Skeletal muscle tissue (tissue), 4 donors: ENCODE results near the gene FMN1. TPM values are rescaled to one million over a fixed set of nuclear protein-coding genes. Genes with fewer than 3 reads are reported as not detected.

Source experiments
- H3K27ac ChIP-seq: one replicate; pipeline ENCODE4 v1.7.0; 2013; ENCODE audit warnings: mild to moderate bottlenecking, low read depth, low read length, inconsistent platforms
- H3K27me3 ChIP-seq, 3 donors: one replicate each; pipeline ENCODE4 v1.7.0; 2013; ENCODE audit warnings: low read length in 3 of 3; ENCODE audit not compliant: control insufficient read depth in 3 of 3, insufficient read depth in 3 of 3
- H3K36me3 ChIP-seq, 3 donors: one replicate each; pipeline ENCODE4 v1.7.0; 2013; ENCODE audit warnings: low read length in 3 of 3; ENCODE audit not compliant: control insufficient read depth in 3 of 3, insufficient read depth in 3 of 3
- H3K4me1 ChIP-seq, 3 donors: one replicate each; pipeline ENCODE4 v1.7.0; 2013; ENCODE audit warnings: low read length in 3 of 3, mild to moderate bottlenecking in 3 of 3; ENCODE audit not compliant: control insufficient read depth in 3 of 3, insufficient read depth in 3 of 3
- H3K4me3 ChIP-seq, 3 donors: one replicate each; pipeline ENCODE4 v1.7.0; 2013; ENCODE audit warnings: low read length in 3 of 3
- H3K9ac ChIP-seq, 3 donors: one replicate each; pipeline ENCODE4 v1.7.0; 2013; ENCODE audit warnings: low read length in 3 of 3, mild to moderate bottlenecking in 3 of 3, moderate library complexity in 2 of 3, low read depth in 1 of 3
- H3K9me3 ChIP-seq, 3 donors: one replicate each; pipeline ENCODE4 v1.7.0; 2013; ENCODE audit warnings: low read length in 3 of 3; ENCODE audit not compliant: control insufficient read depth in 3 of 3
- total RNA-seq: library from RNA; depleted of rRNA; stranded (reverse); fragments of >200 nt; gene quantifications from one replicate; pipeline ENCODE4 v1.2.3, GENCODE V29; 2014
- donor health status: Osteomylitis.

FMN1 gene
- total RNA-seq, 1 donor from 2014 or later = 3.7 TPM

- Histone ChIP-seq H3K27ac (no peak overlapping the region), H3K4me1 (no peaks in the 10 kb centered on the region), H3K36me3 (no peaks in the 10 kb centered on the region), H3K9me3 (no peaks in the 10 kb centered on the region), H3K9ac (no peak overlapping the region), H3K27me3 (no peaks in the 10 kb centered on the region), H3K4me3 (no peak overlapping the region)
Observed at GRCh38 chr15:32918547-32918946, 276.0 kb downstream of the FMN1 start.

DNA sequence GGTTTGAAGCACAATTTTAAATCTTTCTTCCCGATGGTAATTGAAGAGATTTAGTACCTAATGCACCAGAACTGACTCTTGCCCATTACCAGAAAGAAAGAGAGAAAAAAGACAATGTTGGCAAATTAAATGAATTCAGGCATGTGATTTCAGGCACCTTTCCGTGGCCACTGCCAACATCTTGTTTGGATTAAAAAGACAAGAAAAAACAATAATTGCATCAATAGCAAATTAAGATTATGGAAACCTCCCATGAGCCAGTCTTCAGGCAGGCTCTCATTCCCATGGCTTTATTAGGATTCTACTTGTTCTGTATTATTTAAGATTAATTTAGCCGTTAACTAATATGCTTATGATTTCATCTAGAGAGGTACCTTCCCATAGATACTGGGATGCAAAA is 283.7 kb downstream of the FMN1 start:
- no peaks in the 10 kb centered on the region for H3K9me3 ChIP-seq
- no peak overlapping the region for H3K4me3 ChIP-seq
- no peak overlapping the region for H3K27ac ChIP-seq
- H3K36me3 ChIP-seq = no peaks in the 10 kb centered on the region
- no peaks in the 10 kb centered on the region for H3K27me3 ChIP-seq
- H3K4me1 ChIP-seq = no peaks in the 10 kb centered on the region
- H3K9ac ChIP-seq = no peak overlapping the region

- Histone ChIP-seq H3K9me3 (no peaks in the 10 kb centered on the region), H3K36me3 (no peaks in the 10 kb centered on the region), H3K27me3 (no peaks in the 10 kb centered on the region), H3K4me1 (no peaks in the 10 kb centered on the region), H3K9ac (no peak overlapping the region), H3K27ac (no peak overlapping the region), H3K4me3 (no peak overlapping the region)
Observed at GRCh38 chr15:32909431-32909830, 285.1 kb downstream of the FMN1 start.

- Histone ChIP-seq H3K27me3 (no peaks in the 10 kb centered on the region), H3K4me3 (no peak overlapping the region), H3K4me1 (no peaks in the 10 kb centered on the region), H3K27ac (no peak overlapping the region), H3K36me3 (no peaks in the 10 kb centered on the region), H3K9ac (no peak overlapping the region), H3K9me3 (no peaks in the 10 kb centered on the region)
Observed at GRCh38 chr15:32908872-32909271, 285.6 kb downstream of the FMN1 start.

DNA sequence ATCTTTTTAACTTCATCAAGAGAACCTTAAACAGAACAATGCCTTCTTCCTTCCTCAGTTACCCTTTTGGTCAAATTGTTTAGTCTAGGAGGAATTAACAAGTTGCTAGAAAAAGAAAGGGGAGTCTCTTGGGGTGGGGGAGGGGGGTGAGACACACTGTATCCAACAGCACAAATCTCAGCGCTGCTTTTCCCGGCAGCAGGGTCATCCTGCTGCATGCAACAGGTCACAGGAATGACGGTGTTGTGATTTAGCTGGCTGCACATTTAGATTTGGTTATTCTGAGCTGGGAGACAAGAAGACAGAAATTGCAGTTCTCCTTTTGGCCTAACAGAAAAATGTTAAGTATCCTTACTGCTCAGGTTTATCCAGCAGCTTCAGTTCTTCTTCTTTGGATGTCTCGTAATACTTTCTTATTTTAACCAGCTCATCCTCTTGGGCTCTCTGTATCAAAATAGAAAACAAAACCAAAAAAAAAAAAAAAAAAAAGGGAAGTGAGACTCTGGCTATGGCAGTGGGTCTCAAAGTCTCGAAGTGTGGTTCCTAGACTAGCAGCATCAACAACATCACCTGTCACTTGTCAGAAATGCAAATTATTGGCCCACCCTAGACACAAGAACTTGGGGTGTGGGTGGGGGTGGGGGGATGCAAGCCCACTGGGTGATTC is 286.2 kb downstream of the FMN1 start:
- H3K9me3 ChIP-seq = no peaks in the 10 kb centered on the region
- no peak overlapping the region for H3K9ac ChIP-seq
- no peak overlapping the region for H3K27ac ChIP-seq
- H3K27me3 ChIP-seq = no peaks in the 10 kb centered on the region
- H3K4me3 ChIP-seq = no peak overlapping the region
- H3K4me1 ChIP-seq = no peaks in the 10 kb centered on the region
- H3K36me3 ChIP-seq = no peaks in the 10 kb centered on the region

DNA sequence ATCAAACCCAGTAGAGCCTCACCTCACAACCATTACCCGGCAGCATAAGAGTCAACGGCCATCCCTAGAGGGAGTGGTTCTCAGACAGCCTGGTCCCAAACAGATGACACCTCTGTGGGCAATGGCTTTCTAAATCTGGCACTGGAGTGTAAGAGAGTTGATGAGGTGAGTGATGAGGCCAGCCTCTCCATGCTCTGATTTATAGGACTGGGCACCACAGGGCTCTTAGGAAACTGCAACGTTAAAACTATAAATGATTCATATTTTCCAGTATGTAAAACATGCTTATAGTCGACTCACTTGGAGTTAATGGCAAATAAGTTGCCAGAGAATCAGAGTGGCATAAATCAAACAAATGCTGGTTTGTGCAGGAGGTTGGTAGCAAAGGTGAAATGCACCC is 289.0 kb downstream of the FMN1 start:
- H3K4me1 ChIP-seq = no peaks in the 10 kb centered on the region
- H3K27me3 ChIP-seq = no peaks in the 10 kb centered on the region
- H3K27ac ChIP-seq = no peak overlapping the region
- no peaks in the 10 kb centered on the region for H3K9me3 ChIP-seq
- H3K9ac ChIP-seq = no peak overlapping the region
- no peak overlapping the region for H3K4me3 ChIP-seq
- no peaks in the 10 kb centered on the region for H3K36me3 ChIP-seq

GRCh38 chr15:32904448-32904847 is 290.1 kb downstream of the FMN1 start:
- H3K36me3 ChIP-seq = no peaks in the 10 kb centered on the region
- no peak overlapping the region for H3K4me3 ChIP-seq
- no peaks in the 10 kb centered on the region for H3K4me1 ChIP-seq
- no peak overlapping the region for H3K27ac ChIP-seq
- no peaks in the 10 kb centered on the region for H3K9me3 ChIP-seq
- H3K27me3 ChIP-seq = no peaks in the 10 kb centered on the region
- no peak overlapping the region for H3K9ac ChIP-seq

GRCh38 chr15:32903591-32904290 is 290.8 kb downstream of the FMN1 start:
- Histone ChIP-seq H3K9me3 (no peaks in the 10 kb centered on the region), H3K27me3 (no peaks in the 10 kb centered on the region), H3K4me1 (no peaks in the 10 kb centered on the region), H3K9ac (no peak overlapping the region), H3K36me3 (no peaks in the 10 kb centered on the region), H3K4me3 (no peak overlapping the region), H3K27ac (no peak overlapping the region)

- Histone ChIP-seq H3K9ac (no peak overlapping the region), H3K9me3 (no peaks in the 10 kb centered on the region), H3K36me3 (no peaks in the 10 kb centered on the region), H3K27ac (no peak overlapping the region), H3K27me3 (no peaks in the 10 kb centered on the region), H3K4me1 (no peaks in the 10 kb centered on the region), H3K4me3 (no peak overlapping the region)
Observed at GRCh38 chr15:32901995-32902394, 292.5 kb downstream of the FMN1 start.

- Histone ChIP-seq H3K9ac (no peak overlapping the region), H3K36me3 (no peaks in the 10 kb centered on the region), H3K9me3 (no peaks in the 10 kb centered on the region), H3K27ac (no peak overlapping the region), H3K4me3 (no peak overlapping the region), H3K27me3 (no peaks in the 10 kb centered on the region), H3K4me1 (no peaks in the 10 kb centered on the region)
Observed at GRCh38 chr15:32901192-32901591, 293.3 kb downstream of the FMN1 start.
